Muscle of arm (tissue), 12 donors: ENCODE data around the gene POLD2. TPM values are rescaled to one million over a fixed set of nuclear protein-coding genes. Genes with fewer than 3 reads are reported as not detected.
"Not testable (repeated sequence)": the region's sequence is repeated elsewhere in the genome, so short reads cannot be mapped to it uniquely, and the experiment has no call there.

Source experiments
- DNase-seq: peaks from one replicate; pipeline ENCODE4 v3.0.0-alpha.2; 2013
- polyA plus RNA-seq, 12 donors: library from polyadenylated mRNA; unstranded; fragments of 120-200 nt; gene quantifications; one replicate each; pipeline ENCODE4 v1.2.1, GENCODE V29; 2013; ENCODE audit not compliant: insufficient read length in 12 of 12

Gene POLD2
- polyA plus RNA-seq, 12 donors: 64.4 to 126 (median 78.2) TPM; not detected in 1

DNA sequence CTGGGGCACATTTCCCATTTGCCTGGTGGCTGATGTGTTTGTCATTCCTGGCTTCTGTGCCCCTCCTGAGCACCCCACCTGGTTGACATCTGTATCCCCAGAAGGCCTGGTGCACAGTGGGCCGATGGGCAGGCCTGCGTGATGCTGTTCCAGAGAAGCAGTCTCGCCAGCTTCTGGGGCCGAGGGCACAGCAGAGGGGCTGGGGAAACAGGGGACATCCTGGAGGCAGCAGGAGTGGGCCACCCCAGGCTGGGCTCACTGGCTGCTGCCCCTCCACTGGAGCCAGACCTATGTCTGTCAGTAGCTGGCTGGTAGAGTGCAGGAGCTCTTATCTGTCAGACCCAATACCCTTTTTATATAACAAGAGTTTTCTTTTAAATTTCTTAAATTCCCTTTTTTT, 18.7 kb upstream of the POLD2 start:
- DNase-seq: no peak

DNA sequence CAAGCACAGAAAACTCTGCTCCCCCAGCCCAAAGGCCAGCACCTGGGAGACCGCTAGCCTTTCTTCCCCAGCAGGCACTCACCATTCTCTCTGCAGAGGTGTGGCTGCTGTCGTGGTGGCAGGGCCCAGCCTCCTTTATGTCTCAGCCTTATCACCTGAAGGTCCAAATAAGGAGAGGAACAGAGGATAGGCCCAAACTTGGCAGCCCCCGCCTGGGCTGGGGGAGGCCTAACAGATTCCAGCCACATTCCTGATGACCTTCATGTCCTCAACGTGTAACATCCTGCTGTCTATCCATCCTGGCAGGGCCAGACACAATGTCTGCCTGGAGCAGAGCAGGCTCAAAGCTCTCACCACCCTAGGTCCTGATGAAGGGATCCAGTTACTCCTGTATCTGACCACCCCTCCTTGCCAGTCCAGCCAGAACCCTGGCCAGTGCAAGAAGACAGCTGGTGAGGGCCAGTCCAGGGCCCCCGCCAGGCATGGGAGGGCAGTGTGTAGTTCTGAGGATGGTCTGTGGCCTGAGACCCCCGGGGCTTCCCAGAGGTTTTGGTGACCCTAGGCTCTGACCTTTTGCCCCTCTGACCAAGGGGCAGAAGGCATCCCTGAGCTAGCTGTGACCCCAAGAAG, 18.0 kb upstream of the POLD2 start, which contains the start of gene MYL7:
Gene MYL7, minus strand, starts transcription at position 112 of the 630 bp plus-strand sequence. Its CDS starts 27 bp downstream, at position 85.
- DNase-seq: no peak

DNA sequence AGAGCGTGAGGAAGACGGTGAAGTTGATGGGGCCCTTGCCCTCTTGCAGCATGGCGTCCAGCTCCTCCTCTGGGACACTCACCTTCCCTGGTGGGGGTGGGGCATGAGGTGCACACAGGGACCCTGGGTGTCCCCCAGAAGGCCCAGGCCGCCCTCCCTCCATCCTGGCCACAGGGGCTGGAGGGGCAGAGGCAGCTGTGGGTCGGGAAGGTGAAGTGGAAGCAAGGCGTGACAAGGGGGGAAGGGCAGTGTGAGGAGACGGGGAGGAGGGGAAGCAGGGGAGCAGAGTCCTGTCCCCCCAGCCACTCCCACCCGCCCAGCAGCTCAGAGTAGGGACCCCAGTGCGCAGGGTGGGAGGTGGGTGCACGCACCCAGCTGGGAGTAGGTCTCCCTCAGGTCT, 17.0 kb upstream of the POLD2 start:
- no peak for DNase-seq

DNA sequence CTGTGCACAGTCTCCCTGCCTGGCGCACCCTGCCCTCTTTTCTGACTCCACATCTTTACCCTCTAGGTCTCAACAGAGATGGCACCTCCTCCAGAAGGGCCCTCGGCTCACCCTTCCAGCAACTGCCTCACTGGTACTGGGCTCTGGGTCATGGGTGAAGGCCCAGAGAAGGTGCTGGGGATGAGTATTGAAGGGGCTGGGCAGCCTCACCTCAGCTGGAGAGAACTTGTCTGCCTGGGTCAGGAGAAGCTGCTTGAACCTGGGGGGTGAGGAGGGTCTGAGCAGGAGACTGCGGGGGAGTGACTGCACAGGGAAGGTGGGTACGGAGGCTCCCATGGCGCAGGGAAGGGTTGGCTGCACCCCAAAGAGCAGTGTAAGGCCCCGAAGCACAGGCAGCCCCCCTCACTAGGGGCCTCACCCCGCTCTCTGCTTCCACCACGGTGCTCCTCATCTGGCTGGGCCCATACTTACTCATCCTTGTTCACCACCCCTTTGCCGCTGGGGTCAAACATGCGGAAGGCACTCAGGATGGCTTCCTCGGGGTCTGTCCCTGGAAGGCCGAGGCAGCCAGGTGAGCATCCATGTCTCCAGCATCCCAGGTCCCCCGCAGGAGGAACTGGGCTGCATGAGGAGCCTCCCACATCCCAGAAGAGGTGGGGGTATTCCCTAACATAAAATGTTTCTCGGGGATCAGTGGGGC, 16.1 kb upstream of the POLD2 start:
- DNase-seq: no peak

DNA sequence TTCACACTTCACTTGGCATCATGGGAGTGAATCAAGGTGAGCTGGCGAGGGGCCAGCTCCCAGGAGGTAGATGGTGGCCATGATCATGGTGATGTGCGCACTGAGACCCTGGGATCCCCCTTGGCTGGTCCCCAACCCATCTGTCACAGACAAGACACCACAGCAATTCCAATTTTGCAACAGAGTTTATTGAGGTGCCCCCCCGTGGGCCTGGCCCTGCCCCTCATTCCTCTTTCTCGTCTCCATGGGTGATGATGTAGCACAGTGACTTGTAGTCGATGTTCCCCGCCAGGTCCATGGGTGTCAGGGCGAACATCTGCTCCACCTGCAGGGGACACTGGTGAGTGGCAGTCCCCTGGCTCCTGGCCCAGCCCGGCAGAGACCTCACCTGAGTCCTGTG, 15.3 kb upstream of the POLD2 start:
- DNase-seq: no peak

DNA sequence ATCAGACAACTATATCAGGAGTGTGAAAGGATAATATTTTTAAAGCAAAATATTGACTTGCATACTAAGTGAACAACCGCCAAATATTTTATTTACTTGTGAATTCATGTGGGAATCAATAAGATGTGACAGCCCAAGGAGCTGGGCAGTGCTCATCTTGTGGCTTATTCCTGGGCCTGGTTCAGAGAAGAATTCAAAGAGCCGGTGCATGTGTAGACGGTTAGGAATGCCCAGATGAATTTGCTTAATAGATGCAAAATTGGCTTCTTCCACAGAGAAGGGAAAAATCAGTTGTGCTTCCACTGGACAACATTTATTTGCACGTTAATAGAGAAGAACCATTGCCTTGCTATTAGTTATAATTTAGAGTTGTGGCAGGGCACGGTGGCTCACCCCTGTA, 13.4 kb upstream of the POLD2 start:
- DNase-seq: no peak

DNA sequence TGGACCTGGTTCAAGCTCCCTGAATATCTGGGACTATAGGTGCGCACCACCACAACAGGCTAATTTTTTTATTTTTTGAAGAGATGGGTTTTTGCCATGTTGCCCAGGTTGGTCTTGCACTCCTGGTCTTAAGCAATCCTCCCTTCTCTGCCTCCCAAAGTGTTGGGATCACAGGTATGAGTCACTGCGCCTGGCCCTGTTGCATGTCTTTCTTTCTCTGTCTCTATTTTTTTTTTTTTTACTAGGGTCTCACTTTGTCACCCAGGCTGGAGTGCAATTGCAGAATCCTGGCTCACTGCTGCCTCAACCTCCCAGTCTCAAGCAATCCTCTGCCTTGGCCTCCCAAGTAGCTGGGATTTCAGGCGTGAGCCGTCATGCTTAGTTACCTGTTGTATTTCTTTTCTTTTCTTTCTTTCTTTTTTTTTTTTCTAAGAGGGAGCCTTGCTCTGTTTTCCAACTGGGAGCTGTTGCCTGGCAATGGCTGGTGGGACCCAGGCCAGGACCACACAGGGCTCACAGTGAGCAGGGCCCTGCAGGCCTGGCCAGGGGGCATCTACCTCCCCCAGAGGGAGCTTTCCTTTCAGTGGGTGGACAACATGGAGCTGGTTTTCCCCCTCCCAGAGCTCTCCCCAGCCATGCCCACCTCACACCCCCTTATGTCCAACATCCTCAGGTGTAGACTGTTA, 11.7 kb upstream of the POLD2 start:
- DNase-seq: no peak

DNA sequence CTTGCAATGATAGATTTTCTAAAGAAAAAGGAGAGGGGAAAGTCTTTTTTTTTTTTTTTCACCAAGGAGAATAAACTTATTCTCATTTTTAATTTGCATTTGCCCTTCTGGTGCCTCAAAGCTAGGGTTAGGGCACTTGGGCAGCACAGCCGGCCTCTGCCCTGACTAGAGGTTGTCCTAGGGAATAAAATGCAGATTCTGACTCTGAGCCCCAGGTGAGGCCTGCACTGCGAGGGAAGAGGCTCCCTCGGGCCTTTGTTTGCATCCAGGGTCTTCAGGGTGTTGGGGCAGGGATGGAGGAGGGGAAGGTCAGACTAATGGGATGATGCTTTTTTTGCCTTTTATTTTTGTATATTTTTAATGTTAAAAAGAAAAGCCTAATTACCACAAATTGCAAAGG, 9.9 kb upstream of the POLD2 start:
- DNase-seq: no peak

DNA sequence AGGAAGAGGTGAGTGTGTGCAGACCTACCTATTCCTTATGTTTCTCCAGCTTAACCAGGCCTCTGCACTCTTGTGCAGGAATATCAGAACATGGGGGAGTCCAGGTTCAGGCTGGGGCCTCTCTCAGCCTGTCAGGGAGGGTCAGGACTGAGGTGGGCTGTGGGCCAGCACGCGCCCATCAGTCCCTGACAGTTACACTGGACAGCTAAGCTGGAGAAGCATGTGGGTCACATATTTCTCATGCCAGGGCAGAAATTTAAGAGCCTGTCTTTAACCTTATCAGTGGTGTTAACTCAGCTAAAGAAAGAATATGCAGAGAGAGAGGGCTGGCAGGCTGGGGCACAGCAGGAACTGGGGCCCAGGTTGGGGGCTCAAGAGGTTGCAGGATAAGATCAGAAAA, 8.7 kb upstream of the POLD2 start:
- DNase-seq: no peak

DNA sequence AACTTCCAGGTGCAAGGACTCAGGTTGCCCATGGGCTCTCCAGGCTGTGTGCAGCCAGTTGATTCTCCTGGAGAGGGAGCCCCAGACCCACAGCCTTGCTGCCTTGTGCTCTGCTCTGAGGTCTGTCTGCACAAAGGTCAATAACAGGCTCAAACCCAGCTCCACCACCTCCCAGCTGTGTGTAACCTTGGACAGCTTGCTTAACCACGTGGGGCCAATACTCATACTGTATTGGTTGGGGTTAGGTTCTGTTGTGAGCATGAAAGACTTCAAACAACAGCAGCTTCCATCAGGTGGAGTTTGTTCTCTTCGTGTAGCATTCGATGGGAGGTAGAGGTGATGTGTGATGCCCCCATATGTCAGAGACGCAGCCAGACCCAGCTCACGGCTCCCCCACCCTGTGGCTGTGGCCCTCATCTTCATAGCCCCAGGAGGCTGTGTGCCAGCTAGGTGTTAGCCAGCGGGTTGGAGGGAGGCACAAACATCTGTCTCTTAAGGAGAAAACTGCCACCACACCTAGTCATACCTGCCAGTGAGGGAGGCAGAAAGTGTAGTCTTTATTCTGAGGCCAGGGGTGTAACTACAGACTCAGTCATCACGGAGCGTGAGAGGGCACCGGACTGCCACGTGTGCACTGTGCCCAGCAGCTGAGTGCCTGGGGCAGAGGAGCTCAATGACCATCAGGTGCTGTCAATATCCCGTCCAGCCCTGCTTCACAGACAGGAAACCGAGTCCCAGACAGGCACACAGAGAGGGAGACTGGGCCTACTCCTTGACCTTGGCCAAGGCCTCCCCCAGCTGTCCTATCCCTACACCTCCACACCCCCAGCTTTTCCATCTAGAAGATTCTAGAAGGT, 8.1 kb upstream of the POLD2 start:
- DNase-seq: no peak

DNA sequence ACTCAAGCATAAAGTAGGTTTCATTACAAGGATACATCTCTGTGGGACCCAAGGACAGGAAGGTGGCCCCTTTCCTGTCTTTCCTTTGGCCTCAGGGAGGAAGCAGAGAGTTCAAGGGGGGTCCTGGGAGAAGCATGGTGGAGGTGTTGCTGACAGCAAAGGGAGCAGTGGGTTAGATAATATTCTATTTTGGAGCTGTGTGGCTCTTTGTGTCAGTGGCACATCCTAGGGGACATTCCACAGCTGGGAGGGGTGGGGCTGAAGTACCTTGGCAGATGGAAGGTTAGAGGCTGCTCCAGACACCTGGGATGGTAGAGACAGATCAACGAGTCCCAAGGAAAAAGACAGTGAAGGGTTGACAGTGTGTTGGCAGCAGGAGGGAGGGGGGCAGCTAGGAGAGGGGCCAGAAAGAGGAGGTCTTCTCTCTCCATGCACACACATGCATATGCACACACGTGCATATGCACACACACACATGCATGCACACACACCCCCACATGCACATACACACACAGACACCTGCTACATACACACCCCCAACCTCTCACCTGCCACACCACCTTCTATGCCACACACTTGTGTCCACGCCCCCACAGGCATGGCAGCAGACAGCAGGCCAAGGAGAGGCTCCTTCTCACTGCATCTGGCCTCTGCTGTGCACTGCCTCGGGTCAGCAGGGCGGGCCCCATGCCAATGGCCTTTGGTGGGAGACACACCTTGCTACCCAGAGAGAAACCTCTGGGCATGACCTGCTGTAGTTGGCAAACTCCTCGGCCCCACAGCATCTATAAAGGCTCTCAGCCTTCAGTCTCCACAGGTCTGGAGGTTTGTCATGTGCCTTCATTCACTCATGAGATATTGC, 5.6 kb upstream of the POLD2 start:
- DNase-seq: no peak

DNA sequence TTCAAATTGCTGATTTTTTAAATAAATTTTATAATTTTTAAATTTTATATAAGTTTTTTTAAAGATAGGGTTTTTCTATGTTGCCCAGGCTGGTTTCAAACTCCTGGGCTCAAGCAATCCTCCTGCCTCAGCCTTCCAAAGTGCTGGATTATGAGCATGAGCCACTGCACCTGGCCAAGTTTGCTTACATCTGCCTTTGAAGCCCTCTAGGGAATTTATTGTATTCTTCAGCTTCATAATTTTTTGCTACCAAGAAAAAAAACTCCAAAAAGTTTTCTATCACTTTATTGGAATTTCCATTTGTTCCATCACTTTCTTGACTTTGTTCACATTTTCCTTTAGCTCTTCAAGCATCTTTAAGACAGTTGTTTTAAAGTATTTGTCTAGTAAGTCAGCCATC, 3.8 kb upstream of the POLD2 start:
- DNase-seq: no peak

DNA sequence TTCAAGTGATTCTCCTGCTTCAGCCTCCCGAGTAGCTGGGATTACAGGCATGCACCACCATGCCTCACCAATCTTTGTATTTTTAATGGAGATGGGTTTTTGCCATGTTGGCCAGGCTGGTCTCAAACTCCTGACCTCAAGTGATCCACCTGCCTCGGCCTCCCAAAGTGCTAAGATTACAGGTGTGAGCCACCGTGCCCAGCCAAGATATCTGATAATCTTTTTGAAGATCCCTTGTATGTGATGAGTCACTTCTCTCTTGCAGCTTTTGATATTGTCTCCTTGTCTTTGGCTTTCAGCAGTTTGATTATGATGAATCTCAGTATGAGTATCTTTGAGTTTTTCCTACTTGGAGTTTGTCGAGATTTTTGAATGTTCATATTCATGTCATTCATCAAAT, 3.2 kb upstream of the POLD2 start:
- DNase-seq: not testable (repeated sequence)

DNA sequence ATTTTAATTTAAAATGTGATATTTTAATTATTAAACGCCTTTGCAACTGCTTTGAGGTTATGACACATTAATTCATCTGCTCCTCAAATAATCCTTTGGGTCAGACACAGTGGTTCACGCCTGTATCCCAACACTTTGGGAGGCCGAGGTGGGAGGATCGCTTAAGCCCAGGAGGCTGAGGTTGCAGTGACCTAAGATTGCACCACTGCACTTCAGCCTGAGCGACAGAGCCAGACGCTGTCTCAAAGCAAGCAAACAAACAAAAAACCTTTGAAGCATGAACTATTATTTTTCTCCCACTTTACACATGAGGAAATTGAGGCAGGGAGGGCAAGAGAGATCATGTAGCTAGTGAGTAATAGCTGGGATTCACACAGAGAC, 1.5 kb upstream of the POLD2 start:
- DNase-seq: no peak

DNA sequence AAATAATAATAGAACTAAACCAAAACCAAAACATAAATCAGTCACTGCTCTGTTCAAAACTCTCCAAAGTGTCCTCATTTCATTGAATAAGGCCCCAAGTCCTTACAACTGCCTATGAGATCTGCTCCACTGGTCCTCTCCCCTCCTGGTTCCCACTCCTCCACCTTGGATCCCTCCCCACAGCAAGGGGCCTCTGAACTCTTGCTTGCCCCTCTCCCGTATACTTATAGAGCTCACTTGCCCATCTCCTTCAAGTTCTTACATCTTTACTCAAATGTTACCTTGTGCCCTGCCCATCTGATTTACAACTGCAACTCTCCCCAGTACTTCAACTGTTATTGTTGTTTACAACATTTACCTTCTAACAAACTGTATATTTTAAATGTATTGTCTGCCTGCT, 819 bp downstream of the POLD2 start:
- no peak for DNase-seq

DNA sequence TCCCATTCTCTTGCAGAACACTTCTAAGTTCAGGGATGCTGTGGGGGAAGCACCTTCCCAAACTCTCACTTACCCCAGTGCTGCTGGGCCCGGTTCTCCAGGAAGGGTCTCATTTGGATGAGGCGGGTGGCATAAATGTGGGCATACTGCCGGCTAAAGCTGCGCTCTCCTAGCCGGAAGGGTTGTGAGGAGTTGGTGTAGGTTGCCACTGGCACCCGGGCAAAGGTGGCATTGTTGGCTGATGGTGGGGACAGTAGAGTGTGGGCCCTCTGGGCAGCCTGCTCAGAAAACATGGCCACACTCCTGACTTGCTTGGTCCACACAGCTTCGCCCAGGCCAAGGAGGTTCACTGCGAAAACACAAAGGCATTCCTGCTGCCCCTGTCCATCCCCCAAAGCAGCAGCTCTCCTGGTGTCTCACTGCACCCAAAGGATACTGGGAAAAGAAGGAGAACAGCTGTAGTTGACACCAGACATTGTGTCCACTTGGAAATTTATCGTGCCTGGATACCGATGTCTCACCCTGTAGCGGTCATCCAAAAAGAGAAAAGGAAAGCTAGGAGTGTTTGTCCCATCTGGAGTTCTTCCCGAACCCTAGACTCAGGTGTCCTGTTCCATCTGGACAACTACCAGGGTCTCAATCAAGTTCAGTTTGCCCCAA, 1.5 kb downstream of the POLD2 start:
- DNase-seq: no peak

DNA sequence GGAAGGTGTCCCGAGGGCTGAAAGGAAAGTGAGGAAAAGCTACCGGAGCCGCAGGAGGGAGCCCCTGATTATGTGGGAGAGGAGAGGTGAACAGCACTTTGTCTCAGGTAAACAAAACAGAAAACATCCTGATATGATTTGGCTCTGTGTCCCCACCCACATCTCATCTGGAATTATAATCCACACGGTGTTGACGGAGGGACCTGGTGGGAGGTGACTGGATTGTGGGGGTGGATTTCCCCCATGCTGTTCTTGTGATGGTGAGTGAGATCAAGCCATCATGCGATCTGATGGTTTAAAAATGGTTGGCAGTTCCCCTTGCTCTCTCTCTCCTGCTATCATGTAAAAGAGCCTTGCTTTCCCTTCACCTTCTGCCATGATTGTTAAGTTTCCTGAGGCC, 3.0 kb downstream of the POLD2 start:
- DNase-seq: no peak

DNA sequence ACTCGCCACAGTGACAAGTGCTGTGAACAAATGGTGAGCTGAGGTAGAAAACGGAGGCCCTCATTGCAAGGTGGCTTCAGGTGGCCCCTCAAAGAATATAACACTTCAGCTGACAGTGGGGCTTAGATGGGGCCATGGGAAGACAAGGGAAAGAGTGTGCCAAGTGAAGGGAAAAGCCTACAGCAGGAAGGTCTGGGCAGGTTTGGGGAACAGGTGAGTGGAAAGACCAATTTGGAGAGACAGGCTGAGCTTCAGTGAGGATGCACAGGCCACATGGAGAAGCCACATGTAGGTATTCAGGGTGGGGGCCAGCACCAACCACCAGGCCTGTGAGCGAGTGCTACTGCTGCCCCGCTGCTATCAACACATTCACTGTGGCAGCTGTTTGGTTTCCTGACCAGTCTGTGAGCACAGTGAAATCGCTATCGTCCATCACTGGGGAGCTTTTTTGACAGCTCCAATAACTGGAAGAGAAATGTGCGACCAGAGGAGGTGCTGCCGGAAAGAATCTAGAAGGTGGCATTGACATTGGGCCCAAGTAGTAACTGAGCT, 3.4 kb downstream of the POLD2 start:
- no peak for DNase-seq

DNA sequence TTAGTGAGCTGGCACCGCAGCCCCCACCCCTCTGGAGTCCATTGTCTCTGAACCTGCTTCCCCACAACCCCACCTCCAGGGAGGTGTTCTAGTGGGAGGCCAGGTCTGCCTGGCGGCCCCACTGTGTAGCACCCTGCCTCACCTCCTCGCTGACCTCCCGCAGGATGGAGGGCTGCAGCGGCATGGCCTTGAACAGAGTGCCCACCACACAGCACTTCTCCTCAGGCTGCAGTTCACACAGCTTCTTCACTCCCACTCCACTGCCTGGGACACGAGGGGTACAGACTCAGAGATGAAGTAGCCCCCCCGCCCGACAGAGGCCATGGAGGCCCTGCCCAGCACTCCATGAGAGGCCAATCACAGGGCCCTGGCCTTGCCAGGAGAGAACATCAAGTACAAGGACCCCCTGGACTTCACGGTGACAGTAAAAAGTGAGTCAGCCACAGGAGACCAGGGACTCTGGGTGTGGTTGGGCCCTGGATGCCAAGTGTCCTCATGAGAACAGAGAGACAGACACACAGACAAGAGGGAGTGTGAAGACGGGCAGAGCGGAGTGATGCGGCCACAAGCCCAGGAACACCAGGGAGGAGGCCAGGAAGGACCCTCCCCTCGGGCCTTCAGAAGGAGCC, 5.4 kb downstream of the POLD2 start:
- no peak for DNase-seq
